ENCODE data around the gene CEACAM6.
"Not testable (repeated sequence)": the region's sequence is repeated elsewhere in the genome, so short reads cannot be mapped to it uniquely, and the experiment has no call there.

The CEACAM6 gene

GRCh38 chr19:41707871-41708371 lies 47.4 kb upstream of the CEACAM6 start:
- Histone ChIP-seq H3K4me1 (ENCODE audit: insufficient read depth, low read length, poor library complexity, severe bottlenecking) (no peaks in the 10 kb centered on the region), H2AFZ (ENCODE audit: low read length) (no peak overlapping the region), H3K9me3 (ENCODE audit: insufficient read depth, low read depth, low read length) (no peaks in the 10 kb centered on the region), H3F3A (ENCODE audit: low read depth) (no peaks in the 10 kb centered on the region), H3K4me3 (ENCODE audit: low read length, poor library complexity, severe bottlenecking) (no peak overlapping the region), H3K36me3 (ENCODE audit: insufficient read depth, low read length) (no peaks in the 10 kb centered on the region), H3K27me3 (ENCODE audit: insufficient read depth, low read length, poor library complexity, severe bottlenecking) (no peaks in the 10 kb centered on the region), H3K79me2 (ENCODE audit: insufficient read depth, low read length) (no peaks in the 10 kb centered on the region), H3K9ac (ENCODE audit: low read depth, low read length, poor library complexity, severe bottlenecking) (no peak overlapping the region), H3K4me2 (ENCODE audit: low read depth, low read length, poor library complexity, severe bottlenecking) (no peak overlapping the region), H4K20me1 (ENCODE audit: insufficient read depth, low read length, poor library complexity, severe bottlenecking) (no peaks in the 10 kb centered on the region), H3K9me2 (replicated peaks; ENCODE audit: low read depth, low read length) (no peaks in the 10 kb centered on the region)
- TF ChIP-seq EZH2phosphoT487 (IDR thresholded peaks at IDR 0.05; ENCODE audit: borderline replicate concordance) = no peak
- TF ChIP-seq, protein P1, sequence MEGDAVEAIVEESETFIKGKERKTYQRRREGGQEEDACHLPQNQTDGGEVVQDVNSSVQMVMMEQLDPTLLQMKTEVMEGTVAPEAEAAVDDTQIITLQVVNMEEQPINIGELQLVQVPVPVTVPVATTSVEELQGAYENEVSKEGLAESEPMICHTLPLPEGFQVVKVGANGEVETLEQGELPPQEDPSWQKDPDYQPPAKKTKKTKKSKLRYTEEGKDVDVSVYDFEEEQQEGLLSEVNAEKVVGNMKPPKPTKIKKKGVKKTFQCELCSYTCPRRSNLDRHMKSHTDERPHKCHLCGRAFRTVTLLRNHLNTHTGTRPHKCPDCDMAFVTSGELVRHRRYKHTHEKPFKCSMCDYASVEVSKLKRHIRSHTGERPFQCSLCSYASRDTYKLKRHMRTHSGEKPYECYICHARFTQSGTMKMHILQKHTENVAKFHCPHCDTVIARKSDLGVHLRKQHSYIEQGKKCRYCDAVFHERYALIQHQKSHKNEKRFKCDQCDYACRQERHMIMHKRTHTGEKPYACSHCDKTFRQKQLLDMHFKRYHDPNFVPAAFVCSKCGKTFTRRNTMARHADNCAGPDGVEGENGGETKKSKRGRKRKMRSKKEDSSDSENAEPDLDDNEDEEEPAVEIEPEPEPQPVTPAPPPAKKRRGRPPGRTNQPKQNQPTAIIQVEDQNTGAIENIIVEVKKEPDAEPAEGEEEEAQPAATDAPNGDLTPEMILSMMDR (conservative IDR thresholded peaks at IDR 0.05; ENCODE audit: low read length) = no peak

GRCh38 chr19:41708481-41708880 lies 46.8 kb upstream of the CEACAM6 start, which contains the start of gene CEACAM5:
CEACAM5 (plus strand) TSS chr19:41708626; CDS start chr19:41708732, 106 bp downstream.
- H3F3A ChIP-seq (ENCODE audit: low read depth) = no peaks in the 10 kb centered on the region
- no peak within 1 kb of the TSS for H2AFZ ChIP-seq (ENCODE audit: low read length)
- H3K9ac ChIP-seq (ENCODE audit: low read depth, low read length, poor library complexity, severe bottlenecking) = no peak within 1 kb of the TSS
- no peaks in the 10 kb centered on the region for H3K36me3 ChIP-seq (ENCODE audit: insufficient read depth, low read length)
- no peak within 1 kb of the TSS for H3K4me3 ChIP-seq (ENCODE audit: low read length, poor library complexity, severe bottlenecking)
- no peaks in the 10 kb centered on the region for H3K9me2 ChIP-seq (replicated peaks; ENCODE audit: low read depth, low read length)
- H4K20me1 ChIP-seq (ENCODE audit: insufficient read depth, low read length, poor library complexity, severe bottlenecking) = no peaks in the 10 kb centered on the region
- TF ChIP-seq EZH2phosphoT487 (IDR thresholded peaks at IDR 0.05; ENCODE audit: borderline replicate concordance) = no peak
- TF ChIP-seq, protein P1 (conservative IDR thresholded peaks at IDR 0.05; ENCODE audit: low read length) = no peak
- H3K4me1 ChIP-seq (ENCODE audit: insufficient read depth, low read length, poor library complexity, severe bottlenecking) = no peaks in the 10 kb centered on the region
- H3K9me3 ChIP-seq (ENCODE audit: insufficient read depth, low read depth, low read length) = no peaks in the 10 kb centered on the region
- H3K27me3 ChIP-seq (ENCODE audit: insufficient read depth, low read length, poor library complexity, severe bottlenecking) = no peaks in the 10 kb centered on the region
- no peak within 1 kb of the TSS for H3K4me2 ChIP-seq (ENCODE audit: low read depth, low read length, poor library complexity, severe bottlenecking)
- H3K79me2 ChIP-seq (ENCODE audit: insufficient read depth, low read length) = no peaks in the 10 kb centered on the region

- not testable (repeated sequence) for H3K36me3 ChIP-seq (ENCODE audit: insufficient read depth, low read length); H3F3A ChIP-seq (ENCODE audit: low read depth); H3K27me3 ChIP-seq (ENCODE audit: insufficient read depth, low read length, poor library complexity, severe bottlenecking); H3K9ac ChIP-seq (ENCODE audit: low read depth, low read length, poor library complexity, severe bottlenecking); H3K79me2 ChIP-seq (ENCODE audit: insufficient read depth, low read length); H3K4me3 ChIP-seq (ENCODE audit: low read length, poor library complexity, severe bottlenecking); H3K9me3 ChIP-seq (ENCODE audit: insufficient read depth, low read depth, low read length); H2AFZ ChIP-seq (ENCODE audit: low read length); H3K4me2 ChIP-seq (ENCODE audit: low read depth, low read length, poor library complexity, severe bottlenecking); H3K9me2 ChIP-seq (replicated peaks; ENCODE audit: low read depth, low read length); H3K4me1 ChIP-seq (ENCODE audit: insufficient read depth, low read length, poor library complexity, severe bottlenecking); H4K20me1 ChIP-seq (ENCODE audit: insufficient read depth, low read length, poor library complexity, severe bottlenecking)
Measured at GRCh38 chr19:41709516-41709915, 45.8 kb upstream of the CEACAM6 start.

DNA sequence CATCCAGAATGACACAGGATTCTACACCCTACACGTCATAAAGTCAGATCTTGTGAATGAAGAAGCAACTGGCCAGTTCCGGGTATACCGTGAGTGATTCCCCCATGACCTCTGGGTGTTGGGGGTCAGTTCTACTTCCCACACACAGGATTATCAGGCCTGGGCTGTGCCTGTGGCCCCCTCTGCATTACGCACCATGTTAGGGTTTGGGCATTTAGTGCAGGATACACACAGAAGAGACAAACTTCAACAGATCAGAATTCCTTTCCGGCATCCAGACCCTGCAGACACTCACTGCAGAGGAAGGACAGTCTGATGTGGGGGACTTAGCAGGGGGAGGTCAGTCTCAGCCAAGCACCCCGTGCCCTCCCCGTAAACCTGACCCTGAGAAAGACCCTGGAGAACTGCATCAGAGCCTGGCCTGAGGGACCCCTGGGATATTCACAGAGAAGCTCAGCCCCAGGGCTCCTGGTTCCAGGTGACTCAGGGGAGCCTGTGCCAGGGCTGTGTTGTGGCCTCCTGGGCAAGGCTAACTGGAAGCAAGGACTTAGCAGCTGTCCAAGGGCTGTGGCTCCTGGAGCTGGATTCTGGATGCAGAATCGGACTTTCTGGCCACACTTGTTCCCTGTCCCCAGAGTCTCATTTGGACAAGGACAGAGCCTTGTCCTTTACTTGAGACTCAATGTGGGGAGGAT lies 45.2 kb upstream of the CEACAM6 start:
- H3K4me3 ChIP-seq (ENCODE audit: low read length, poor library complexity, severe bottlenecking) = no peak overlapping the region
- no peaks in the 10 kb centered on the region for H4K20me1 ChIP-seq (ENCODE audit: insufficient read depth, low read length, poor library complexity, severe bottlenecking)
- H3F3A ChIP-seq (ENCODE audit: low read depth) = no peaks in the 10 kb centered on the region
- no peaks in the 10 kb centered on the region for H3K36me3 ChIP-seq (ENCODE audit: insufficient read depth, low read length)
- H3K9ac ChIP-seq (ENCODE audit: low read depth, low read length, poor library complexity, severe bottlenecking) = no peak overlapping the region
- H3K9me3 ChIP-seq (ENCODE audit: insufficient read depth, low read depth, low read length) = no peaks in the 10 kb centered on the region
- H3K9me2 ChIP-seq (replicated peaks; ENCODE audit: low read depth, low read length) = no peaks in the 10 kb centered on the region
- no peak overlapping the region for H3K4me2 ChIP-seq (ENCODE audit: low read depth, low read length, poor library complexity, severe bottlenecking)
- no peaks in the 10 kb centered on the region for H3K79me2 ChIP-seq (ENCODE audit: insufficient read depth, low read length)
- TF ChIP-seq, protein P1 (conservative IDR thresholded peaks at IDR 0.05; ENCODE audit: low read length) = no peak
- no peak for TF ChIP-seq EZH2phosphoT487 (IDR thresholded peaks at IDR 0.05; ENCODE audit: borderline replicate concordance)
- H2AFZ ChIP-seq (ENCODE audit: low read length) = no peak overlapping the region
- H3K4me1 ChIP-seq (ENCODE audit: insufficient read depth, low read length, poor library complexity, severe bottlenecking) = no peaks in the 10 kb centered on the region
- no peaks in the 10 kb centered on the region for H3K27me3 ChIP-seq (ENCODE audit: insufficient read depth, low read length, poor library complexity, severe bottlenecking)

All from Loucy (cell line).